GM12878 (cell line): ENCODE results near the gene KLK6. TPM values are rescaled to one million over a fixed set of nuclear protein-coding genes. Genes with fewer than 3 reads are reported as not detected.

Experiments
- ATAC-seq: fragments of 200-7000 bp; cut with Tn5 transposase; 3 replicates; pipeline ENCODE4 v1.9.1; 2020; ENCODE audit warnings: mild to moderate bottlenecking, moderate library complexity
- BruUV-seq: library from RNA; stranded (reverse); fragments of 400-500 nt; replicated peaks from 2 replicates; lab custom pipeline; 2021; lab: Mats Ljungman, UMichigan
- CTCF ChIA-PET: fragments of 300-600 bp; sonication (Branson Sonifier 250); formaldehyde crosslinking; extraction: SDS; loops from one replicate; lab custom pipeline; 2021; ENCODE audit warnings: inconsistent platforms; lab: Yijun Ruan, JAX
- POLR2A ChIA-PET: fragments of 350-600 bp; formaldehyde crosslinking; extraction: SDS; loops from one replicate; lab custom pipeline; 2021; ENCODE audit warnings: inconsistent platforms; lab: Charles Lee
- RAD21 ChIA-PET: fragments of 300-600 bp; sonication (Branson Sonifier 250); formaldehyde crosslinking; loops from one replicate; lab custom pipeline; 2023; ENCODE audit warnings: antibody characterized with exemption; ENCODE audit not compliant: unreplicated experiment; lab: Charles Lee
- SMC1A ChIA-PET: fragments of 300-600 bp; sonication (Branson Sonifier 250); formaldehyde crosslinking; loops from one replicate; lab custom pipeline; 2023; ENCODE audit not compliant: unreplicated experiment, uncharacterized antibody; lab: Charles Lee
- DNase-seq: peaks from one replicate; pipeline ENCODE4 v3.0.0-alpha.2; 2011; ENCODE audit warnings: low read depth, low spot score
- FAIRE-seq: peaks from 3 replicates; lab custom pipeline; 2011; peaks lifted over from hg19 to GRCh38; lab: Jason Lieb, UNC
- H2AFZ ChIP-seq: 2 replicates; pipeline ENCODE4 v1.6.0; 2011; ENCODE audit warnings: low read depth, low read length, control low read depth; ENCODE audit not compliant: control insufficient read depth
- H3K27ac ChIP-seq: 2 replicates; pipeline ENCODE4 v1.5.1; 2011; ENCODE audit warnings: control low read depth; ENCODE audit not compliant: control insufficient read depth, insufficient read depth
- H3K27me3 ChIP-seq, 2 experiments: replicated peaks in 1 of 2; 2 replicates each; pipeline versions ENCODE4 v1.6.0 to v1.6.1; 2011; ENCODE audit warnings: low read length in 1 of 2; ENCODE audit not compliant: control insufficient read depth in 2 of 2, insufficient read depth in 2 of 2
- H3K36me3 ChIP-seq, 2 experiments: 2 replicates each; pipeline ENCODE4 v1.5.1; 2011; ENCODE audit warnings: low read length in 1 of 2; ENCODE audit not compliant: control insufficient read depth in 2 of 2, insufficient read depth in 2 of 2
- H3K4me1 ChIP-seq: 2 replicates; pipeline ENCODE4 v1.6.1; 2011; ENCODE audit warnings: mild to moderate bottlenecking, low read length, moderate library complexity, mixed read lengths; ENCODE audit not compliant: control insufficient read depth, insufficient read depth
- H3K4me2 ChIP-seq: 2 replicates; pipeline ENCODE4 v1.6.0; 2011; ENCODE audit warnings: control low read depth; ENCODE audit not compliant: control insufficient read depth, insufficient read depth
- H3K4me3 ChIP-seq: fragments of 200-600 bp; sonication (generic); 2 replicates; pipeline ENCODE4 v1.5.1; 2016
- H3K79me2 ChIP-seq: 2 replicates; pipeline ENCODE4 v1.6.0; 2011; ENCODE audit warnings: low read length; ENCODE audit not compliant: control insufficient read depth, insufficient read depth
- H3K9ac ChIP-seq: 2 replicates; pipeline ENCODE4 v1.8.0; 2011; ENCODE audit warnings: low read length, control low read depth, mixed read lengths; ENCODE audit not compliant: control insufficient read depth, insufficient read depth
- H3K9me3 ChIP-seq: replicated peaks from 3 replicates; pipeline ENCODE4 v1.5.1; 2011; ENCODE audit warnings: mild to moderate bottlenecking, low read length; ENCODE audit not compliant: control insufficient read depth, insufficient read depth
- H4K20me1 ChIP-seq: 2 replicates; pipeline ENCODE4 v1.6.0; 2011; ENCODE audit not compliant: control insufficient read depth, insufficient read depth
- EED ChIP-seq: sonication (generic); IDR thresholded peaks from 2 replicates; pipeline ENCODE4 v1.6.1; 2016; ENCODE audit warnings: antibody characterized with exemption, low read depth
- HDAC2 ChIP-seq: fragments of 200-600 bp; sonication (generic); IDR thresholded peaks from 2 replicates; pipeline ENCODE4 v1.6.1; 2017
- JUNB ChIP-seq: IDR thresholded peaks from 2 replicates; pipeline ENCODE4 v1.6.1; 2016; ENCODE audit warnings: antibody characterized with exemption, mild to moderate bottlenecking
- KAT2A ChIP-seq: conservative IDR thresholded peaks from 2 replicates; pipeline ENCODE4 v1.6.1; 2011; ENCODE audit warnings: low read depth, low read length; ENCODE audit not compliant: control insufficient read depth
- MYB ChIP-seq: fragments of 150-350 bp; IDR thresholded peaks from 2 replicates; pipeline ENCODE4 v1.6.1; 2014; ENCODE audit warnings: mild to moderate bottlenecking, low read depth, low read length, borderline replicate concordance
- MYC ChIP-seq: IDR thresholded peaks from 2 replicates; pipeline ENCODE4 v1.6.1; 2011; ENCODE audit warnings: mild to moderate bottlenecking, low read length, moderate library complexity, inconsistent platforms; ENCODE audit not compliant: insufficient read depth, insufficient replicate concordance, insufficient read length, severe bottlenecking
- NR2C2 ChIP-seq: IDR thresholded peaks from 2 replicates; pipeline ENCODE4 v1.6.1; 2011; ENCODE audit warnings: borderline replicate concordance, low read depth; ENCODE audit not compliant: control insufficient read depth, insufficient read length
- RAD21 ChIP-seq: IDR thresholded peaks from 2 replicates; pipeline ENCODE4 v1.6.1; 2011; ENCODE audit warnings: mild to moderate bottlenecking, low read depth, low read length, moderate library complexity; ENCODE audit not compliant: insufficient read depth
- SP1 ChIP-seq: IDR thresholded peaks from one replicate; pipeline ENCODE4 v1.6.1; 2011; ENCODE audit warnings: low read depth, low read length
- STAT1 ChIP-seq: fragments of 450-650 bp; conservative IDR thresholded peaks from 2 replicates; pipeline ENCODE4 v1.6.1; 2014; ENCODE audit warnings: antibody characterized with exemption, mild to moderate bottlenecking
- TAF1 ChIP-seq: IDR thresholded peaks from 2 replicates; pipeline ENCODE4 v1.6.1; 2011; ENCODE audit warnings: mild to moderate bottlenecking, low read depth, low read length, borderline replicate concordance
- TBL1XR1 ChIP-seq: IDR thresholded peaks from 2 replicates; pipeline ENCODE4 v1.6.1; 2012; ENCODE audit warnings: low read depth, low read length, improper control_type of control experiment
- ZNF384 ChIP-seq: IDR thresholded peaks from 2 replicates; pipeline ENCODE4 v1.6.1; 2012; ENCODE audit warnings: low read depth, mild to moderate bottlenecking, low read length, improper control_type of control experiment, borderline replicate concordance
- ZNF622 ChIP-seq: fragments of 450-650 bp; IDR thresholded peaks from 2 replicates; pipeline ENCODE4 v1.6.1; 2017; ENCODE audit warnings: mild to moderate bottlenecking, inconsistent platforms
- ZSCAN29 ChIP-seq: fragments of 450-650 bp; IDR thresholded peaks from 2 replicates; pipeline ENCODE4 v1.6.1; 2017; ENCODE audit warnings: mild to moderate bottlenecking, moderate library complexity
- whole genome bisulfite sequencing: methylation state at CpG from one replicate; pipeline ENCODE4 v1.1.6; 2016; ENCODE audit warnings: low lambda C conversion rate; ENCODE audit not compliant: insufficient replicate concordance, insufficient coverage; ENCODE audit errors: missing lambda C conversion rate; 5-methylcytosine and 5-hydroxymethylcytosine counted together
- in situ Hi-C: fragments of 300-500 bp; cut with MboI; formaldehyde crosslinking; loops from 9 replicates; pipeline ENCODE4 v1.14.3; 2018; ENCODE audit warnings: mixed read lengths
- intact Hi-C: fragments of 100-400 bp; cut with micrococcal nuclease; formaldehyde crosslinking; loops from one replicate; pipeline ENCODE4 v1.14.2; 2022; ENCODE audit not compliant: unreplicated experiment
- polyA plus RNA-seq, 11 experiments: library from polyadenylated mRNA; depleted of rRNA in 4 of 11; unstranded in 6 of 11; stranded (reverse) in 5 of 11; fragments of >200 nt; fragmentation: Nextera tagmentation in 4 of 11; fragmentation: Illumina TruSeq in 1 of 11; extraction: Ambion mirVana in 4 of 11; extraction: Trizol in 1 of 11; gene quantifications; 1 replicate in 1 of 11; 2 replicates in 10 of 11; pipeline versions ENCODE4 v1.2.1 to v1.2.3, GENCODE V29; 2011 to 2016; ENCODE audit warnings: inconsistent platforms in 2 of 11, missing spikeins in 2 of 11, low read depth in 1 of 11
- total RNA-seq, 4 experiments: library from RNA; depleted of rRNA in 3 of 4; stranded (reverse); fragments of >200 nt in 3 of 4; fragmentation: Illumina TruSeq in 1 of 4; extraction: Trizol in 1 of 4; gene quantifications; 2 replicates each; pipeline versions ENCODE4 v1.2.1 to v1.2.3, GENCODE V29; 2013 to 2021
- TF ChIP-seq, protein P1 (sequence below): fragments of 450-650 bp; IDR thresholded peaks from 2 replicates; pipeline ENCODE4 v1.6.1; 2017; ENCODE audit warnings: mild to moderate bottlenecking, moderate library complexity
- TF ChIP-seq, protein P2 (sequence below): IDR thresholded peaks from 2 replicates; pipeline ENCODE4 v1.6.1; 2012; ENCODE audit warnings: low read depth, low read length, improper control_type of control experiment

Gene KLK6
- total and polyA plus RNA-seq, 10 of the 15 experiments (the other 5 are each of a cell fraction or from before 2014, with no cell fraction given), result not detected

DNA sequence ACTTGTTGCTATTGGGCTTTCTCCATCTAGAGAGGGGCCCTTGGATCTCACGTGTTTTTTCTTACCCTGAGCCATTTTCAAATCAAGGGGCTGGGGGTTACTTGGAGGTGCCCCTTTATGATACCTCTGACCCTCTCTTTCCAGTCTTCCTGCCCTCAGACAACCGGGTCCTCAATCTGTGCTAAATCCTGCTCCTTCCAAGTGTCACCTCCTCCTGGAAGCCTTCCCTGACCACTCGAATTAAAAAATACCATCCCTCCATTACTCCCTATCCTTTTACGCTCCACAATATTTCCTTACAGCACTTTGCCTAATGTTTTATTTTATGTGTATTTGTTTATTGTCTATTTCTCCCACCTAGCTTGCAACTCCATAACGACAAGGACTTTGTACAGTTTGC, 28.7 kb upstream of the KLK6 start:
- Histone ChIP-seq H3K4me3 (no peak overlapping the region), H2AFZ (no peak overlapping the region), H3K9me3 (peaks cover 2% of the 10 kb centered on the region; the same call in 1 of the 3 replicates), H3K4me2 (no peak overlapping the region), H3K79me2 (no peaks in the 10 kb centered on the region), H3K4me1 (no peaks in the 10 kb centered on the region), H3K36me3 (no peaks in the 10 kb centered on the region), H3K27me3 (no peaks in the 10 kb centered on the region; a peak in 1 of 4 replicates), H3K27ac (no peak overlapping the region), H3K9ac (no peak overlapping the region), H4K20me1 (no peaks in the 10 kb centered on the region)
- ChIA-PET CTCF (no interaction called here), RAD21 (no interaction called here), POLR2A (no interaction called here), SMC1A (no interaction called here)
- in situ Hi-C loops, result no loop called here
- intact Hi-C loops, result no loop called here
- 21% methylated on average over 5 of the region's 5 CpGs for WGBS
- no peak for TF ChIP-seq STAT1
- TF ChIP-seq, protein P1, sequence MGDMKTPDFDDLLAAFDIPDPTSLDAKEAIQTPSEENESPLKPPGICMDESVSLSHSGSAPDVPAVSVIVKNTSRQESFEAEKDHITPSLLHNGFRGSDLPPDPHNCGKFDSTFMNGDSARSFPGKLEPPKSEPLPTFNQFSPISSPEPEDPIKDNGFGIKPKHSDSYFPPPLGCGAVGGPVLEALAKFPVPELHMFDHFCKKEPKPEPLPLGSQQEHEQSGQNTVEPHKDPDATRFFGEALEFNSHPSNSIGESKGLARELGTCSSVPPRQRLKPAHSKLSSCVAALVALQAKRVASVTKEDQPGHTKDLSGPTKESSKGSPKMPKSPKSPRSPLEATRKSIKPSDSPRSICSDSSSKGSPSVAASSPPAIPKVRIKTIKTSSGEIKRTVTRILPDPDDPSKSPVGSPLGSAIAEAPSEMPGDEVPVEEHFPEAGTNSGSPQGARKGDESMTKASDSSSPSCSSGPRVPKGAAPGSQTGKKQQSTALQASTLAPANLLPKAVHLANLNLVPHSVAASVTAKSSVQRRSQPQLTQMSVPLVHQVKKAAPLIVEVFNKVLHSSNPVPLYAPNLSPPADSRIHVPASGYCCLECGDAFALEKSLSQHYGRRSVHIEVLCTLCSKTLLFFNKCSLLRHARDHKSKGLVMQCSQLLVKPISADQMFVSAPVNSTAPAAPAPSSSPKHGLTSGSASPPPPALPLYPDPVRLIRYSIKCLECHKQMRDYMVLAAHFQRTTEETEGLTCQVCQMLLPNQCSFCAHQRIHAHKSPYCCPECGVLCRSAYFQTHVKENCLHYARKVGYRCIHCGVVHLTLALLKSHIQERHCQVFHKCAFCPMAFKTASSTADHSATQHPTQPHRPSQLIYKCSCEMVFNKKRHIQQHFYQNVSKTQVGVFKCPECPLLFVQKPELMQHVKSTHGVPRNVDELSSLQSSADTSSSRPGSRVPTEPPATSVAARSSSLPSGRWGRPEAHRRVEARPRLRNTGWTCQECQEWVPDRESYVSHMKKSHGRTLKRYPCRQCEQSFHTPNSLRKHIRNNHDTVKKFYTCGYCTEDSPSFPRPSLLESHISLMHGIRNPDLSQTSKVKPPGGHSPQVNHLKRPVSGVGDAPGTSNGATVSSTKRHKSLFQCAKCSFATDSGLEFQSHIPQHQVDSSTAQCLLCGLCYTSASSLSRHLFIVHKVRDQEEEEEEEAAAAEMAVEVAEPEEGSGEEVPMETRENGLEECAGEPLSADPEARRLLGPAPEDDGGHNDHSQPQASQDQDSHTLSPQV, result no peak
- no peak for TF ChIP-seq ZSCAN29
- TF ChIP-seq MYB, result no peak
- no peak for TF ChIP-seq ZNF622
- TF ChIP-seq, protein P2, sequence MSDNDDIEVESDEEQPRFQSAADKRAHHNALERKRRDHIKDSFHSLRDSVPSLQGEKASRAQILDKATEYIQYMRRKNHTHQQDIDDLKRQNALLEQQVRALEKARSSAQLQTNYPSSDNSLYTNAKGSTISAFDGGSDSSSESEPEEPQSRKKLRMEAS, result no peak
- TF ChIP-seq KAT2A, result no peak
- TF ChIP-seq MYC, result no peak
- TF ChIP-seq HDAC2, result no peak
- no peak for TF ChIP-seq RAD21
- no peak for TF ChIP-seq TBL1XR1
- no peak for TF ChIP-seq JUNB
- TF ChIP-seq SP1, result no peak
- TF ChIP-seq ZNF384, result no peak
- TF ChIP-seq NR2C2, result no peak
- TF ChIP-seq TAF1, result no peak
- no peak for TF ChIP-seq EED
- no TSS peak for BruUV-seq
- DNase-seq (no peak), FAIRE-seq (no peak), ATAC-seq (no peak)
